ENCODE data around the gene TAS2R41.
"Not testable (repeated sequence)": the region's sequence is repeated elsewhere in the genome, so short reads cannot be mapped to it uniquely, and the experiment has no call there.

TAS2R41 gene

DNA sequence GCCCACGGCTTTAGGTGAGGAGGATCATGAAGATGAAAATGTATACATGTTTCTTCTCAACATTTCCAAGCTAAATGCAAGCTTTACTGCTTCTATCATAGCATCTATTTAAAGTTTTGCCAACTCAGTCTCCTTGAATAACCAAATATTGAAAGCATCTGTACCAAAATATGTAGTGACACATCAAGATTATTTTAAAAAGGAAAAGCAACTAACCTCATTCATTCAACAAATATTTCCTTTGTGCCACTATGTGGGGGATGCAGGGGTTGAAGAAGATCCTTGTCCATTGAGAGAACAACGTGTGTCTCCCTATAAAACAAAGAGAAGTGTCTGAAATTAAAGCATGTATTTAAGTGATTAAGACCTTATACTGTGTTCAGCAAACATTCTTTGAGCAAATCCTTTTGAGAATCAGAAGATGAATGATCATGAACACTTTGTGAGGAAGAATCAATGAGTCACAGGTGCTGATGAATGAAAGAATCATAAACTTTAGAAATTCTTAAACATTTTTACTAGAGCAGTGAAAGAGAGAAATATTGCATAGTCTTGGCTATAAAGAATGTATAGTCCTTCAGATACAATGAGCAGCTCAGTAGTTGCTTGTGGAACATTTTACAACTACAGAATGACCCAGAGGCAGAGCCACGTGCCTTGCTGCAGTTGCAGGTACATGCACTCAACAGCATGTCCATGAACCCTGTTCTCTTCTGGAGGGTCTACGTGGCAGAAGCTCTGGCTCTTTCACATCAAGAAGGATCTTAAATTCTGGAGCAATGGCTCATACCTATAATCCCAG lies 20.5 kb upstream of the TAS2R41 start:
- DNase-seq: peak; percentile 85

DNA sequence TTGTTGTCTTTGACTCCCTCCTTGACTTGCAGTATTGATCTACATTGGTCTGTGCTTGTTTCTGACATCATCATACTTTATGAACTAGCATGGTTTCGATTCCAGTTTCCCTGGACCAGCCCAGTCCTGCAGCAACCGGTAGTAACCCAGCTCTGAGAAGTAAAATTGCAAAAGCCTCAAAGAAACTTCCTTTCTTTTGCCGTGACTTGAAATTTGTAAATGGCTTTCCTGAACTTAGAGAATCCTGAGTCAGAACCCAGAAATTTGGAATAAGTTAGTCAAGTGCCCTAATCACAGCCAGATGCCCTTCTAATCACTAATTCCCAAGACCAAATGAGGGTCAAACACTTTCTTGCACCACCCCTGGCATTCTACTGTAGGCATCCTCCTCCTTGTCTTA lies 19.4 kb upstream of the TAS2R41 start:
- DNase-seq: peak; percentile 87

DNA sequence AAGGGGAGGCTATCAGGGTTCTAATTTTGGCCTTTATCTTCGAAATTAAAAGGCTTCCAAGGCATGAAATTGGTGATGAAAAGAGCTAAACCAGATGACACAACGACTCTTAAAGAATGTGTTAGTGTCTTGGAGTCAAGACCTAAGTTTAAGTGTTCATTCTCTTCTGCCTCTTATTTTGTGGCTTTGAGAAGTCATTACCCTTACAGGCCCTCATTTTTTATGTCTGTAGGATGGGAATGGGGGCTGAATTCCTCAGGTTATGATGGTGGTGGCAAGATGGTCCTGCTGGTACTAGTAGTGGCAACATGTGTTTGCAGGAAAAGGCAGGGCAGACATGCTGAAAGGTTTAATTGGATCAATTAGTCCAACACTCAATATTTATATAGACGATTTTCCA lies 19.0 kb upstream of the TAS2R41 start:
- no peak for DNase-seq

DNA sequence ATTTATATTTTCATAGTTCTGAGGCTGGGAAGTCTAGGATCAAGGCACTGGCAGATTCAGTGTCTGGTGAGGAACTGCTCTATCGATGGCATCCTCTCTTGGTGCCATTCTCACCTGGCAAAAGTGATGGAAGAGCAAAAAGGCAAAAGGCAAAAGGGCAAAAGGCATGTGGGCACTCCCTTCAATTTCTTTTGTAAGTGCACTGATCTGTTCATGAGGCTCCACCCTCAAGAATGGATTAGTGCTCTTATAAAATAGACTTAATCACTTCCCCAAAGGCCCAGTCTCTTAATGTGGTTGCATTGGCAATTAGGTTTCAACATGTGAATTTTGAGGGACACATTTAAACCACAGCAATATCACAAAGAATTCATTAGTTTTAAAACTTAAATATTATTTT lies 18.3 kb upstream of the TAS2R41 start:
- DNase-seq: no peak

DNA sequence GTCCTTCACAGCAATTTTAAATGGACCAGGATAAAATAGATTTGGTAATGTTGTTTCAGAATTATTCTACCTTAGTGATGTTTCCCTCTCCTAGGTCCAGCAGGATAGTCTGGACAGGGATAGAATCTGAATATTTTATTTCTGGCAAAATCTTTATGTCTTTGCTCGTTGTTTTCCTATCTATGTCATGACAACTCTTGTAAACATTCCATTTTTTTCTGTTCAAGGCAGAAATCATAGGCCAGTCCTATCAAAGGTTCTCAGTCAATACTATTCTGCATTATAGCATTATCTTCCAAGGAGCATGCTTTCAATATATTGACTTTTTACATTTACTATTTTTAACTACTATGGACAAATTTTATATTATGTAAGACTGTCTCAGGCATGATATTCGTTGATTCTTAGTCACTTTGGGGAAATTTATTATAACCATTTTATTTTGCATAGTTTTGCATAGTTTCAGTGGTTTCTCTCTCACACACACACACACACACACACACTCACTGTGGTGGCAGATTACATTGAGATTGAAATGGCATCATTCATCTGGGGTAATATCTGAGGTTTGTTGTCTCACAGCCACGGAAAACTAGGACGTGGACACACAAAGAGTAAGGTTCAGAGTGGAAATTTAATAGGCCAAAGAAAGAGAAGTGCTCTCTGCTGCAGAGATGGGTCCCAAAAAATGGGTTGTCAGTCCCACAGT lies 17.2 kb upstream of the TAS2R41 start:
- DNase-seq: no peak

DNA sequence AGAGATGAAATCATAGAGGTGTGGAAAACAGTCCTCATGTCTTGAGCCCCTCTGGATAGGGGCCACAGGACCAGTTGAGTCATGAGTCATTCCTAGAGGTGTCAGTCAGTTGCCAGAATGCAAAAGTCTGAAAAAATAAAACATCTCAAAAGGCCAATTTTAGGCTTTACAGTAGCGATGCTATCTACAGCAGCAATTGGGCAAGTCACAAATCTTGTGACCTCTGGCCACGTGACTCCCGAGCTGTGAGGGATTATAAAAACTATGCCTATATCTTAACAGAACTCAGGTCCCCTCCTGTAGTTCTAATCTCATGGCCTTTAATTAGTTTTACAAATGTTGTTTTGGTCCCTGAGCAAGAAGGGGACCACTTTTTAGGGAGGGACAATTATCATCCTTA lies 15.6 kb upstream of the TAS2R41 start:
- DNase-seq: no peak

DNA sequence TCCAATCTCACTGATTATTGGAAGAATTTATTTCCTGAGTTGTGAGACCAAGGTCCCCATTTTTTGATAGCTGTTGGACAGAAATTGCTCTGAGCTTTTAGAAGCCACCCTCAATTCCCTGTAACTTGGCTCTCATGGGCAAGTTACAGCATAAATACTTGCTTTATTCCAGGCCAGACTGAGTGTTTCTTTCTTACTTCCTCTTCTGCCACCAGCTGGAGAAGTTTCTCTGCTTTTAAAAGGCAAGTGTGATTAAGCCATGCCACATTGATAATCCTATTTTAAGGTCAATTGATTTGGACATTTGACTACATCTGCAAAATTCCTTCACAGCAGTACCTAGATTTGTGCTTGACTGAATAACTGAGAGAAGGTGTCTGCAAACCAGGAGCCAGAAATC lies 14.1 kb upstream of the TAS2R41 start:
- DNase-seq: no peak

DNA sequence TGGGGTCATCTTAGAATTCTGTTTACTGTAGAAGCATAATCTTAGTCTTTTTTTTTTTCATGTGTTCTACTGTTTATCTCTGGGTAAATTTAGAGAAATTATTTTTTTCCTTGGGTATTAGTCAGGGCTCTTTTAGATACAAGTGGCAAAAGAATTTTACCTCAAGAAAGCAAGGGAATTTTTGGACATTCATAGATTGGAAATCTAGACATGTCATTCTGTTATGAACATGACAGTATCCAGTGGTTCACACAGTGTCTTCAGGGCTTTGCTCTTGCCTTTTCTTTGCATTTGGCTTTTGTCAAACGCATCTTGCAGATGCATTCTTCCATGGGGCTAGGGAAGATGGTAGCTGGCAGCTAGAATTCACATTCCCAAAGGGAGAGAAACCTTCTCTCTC lies 13.7 kb upstream of the TAS2R41 start:
- DNase-seq: no peak

DNA sequence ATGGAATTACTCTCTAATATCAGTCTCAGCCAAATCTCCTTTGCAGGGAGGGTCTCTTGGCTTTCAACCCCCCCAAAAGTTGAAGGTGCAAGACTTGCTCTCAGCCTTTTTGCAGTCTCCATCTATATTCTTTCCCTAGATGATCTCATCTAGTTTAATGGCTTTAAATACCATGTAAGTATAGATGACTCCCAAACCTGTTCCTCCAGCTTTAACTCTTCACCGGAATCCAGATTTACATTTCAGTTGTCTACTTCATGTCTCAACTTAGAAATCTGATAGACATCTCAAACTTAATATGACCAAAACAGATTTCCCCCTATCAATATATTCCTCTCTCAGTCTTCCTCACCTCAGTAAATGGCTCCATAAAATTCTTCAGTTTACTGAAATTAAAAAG lies 9.9 kb upstream of the TAS2R41 start:
- DNase-seq: no peak

DNA sequence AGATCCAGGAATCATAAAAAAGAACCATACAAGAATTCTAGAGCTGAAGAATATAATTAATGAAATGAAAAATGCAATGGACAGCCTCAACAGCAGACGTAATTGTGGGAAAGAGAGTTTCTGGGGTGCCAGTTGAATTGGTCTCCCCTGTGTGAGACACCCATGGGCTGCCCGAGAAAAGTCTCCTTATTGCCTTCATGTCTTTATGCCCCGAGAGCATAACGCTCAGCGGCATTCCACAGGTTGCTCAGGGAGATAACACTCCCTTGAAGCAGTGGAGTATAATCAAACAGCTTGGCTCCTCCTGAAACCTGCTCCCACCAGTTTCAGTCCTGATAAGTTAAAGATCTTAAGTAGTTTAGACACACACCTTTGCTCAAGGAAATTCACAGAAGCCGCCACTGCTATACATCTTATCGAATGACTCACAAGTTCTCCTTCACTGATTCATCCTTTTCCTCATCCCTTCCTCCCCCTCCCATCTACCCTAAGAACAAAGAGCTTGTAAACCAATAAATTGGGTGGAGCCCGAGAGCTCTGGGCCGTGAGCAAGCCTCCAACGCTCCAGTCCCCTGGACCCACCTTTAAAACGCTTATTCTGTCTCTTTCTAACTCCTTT lies 5.5 kb upstream of the TAS2R41 start:
- DNase-seq: not testable (repeated sequence)

DNA sequence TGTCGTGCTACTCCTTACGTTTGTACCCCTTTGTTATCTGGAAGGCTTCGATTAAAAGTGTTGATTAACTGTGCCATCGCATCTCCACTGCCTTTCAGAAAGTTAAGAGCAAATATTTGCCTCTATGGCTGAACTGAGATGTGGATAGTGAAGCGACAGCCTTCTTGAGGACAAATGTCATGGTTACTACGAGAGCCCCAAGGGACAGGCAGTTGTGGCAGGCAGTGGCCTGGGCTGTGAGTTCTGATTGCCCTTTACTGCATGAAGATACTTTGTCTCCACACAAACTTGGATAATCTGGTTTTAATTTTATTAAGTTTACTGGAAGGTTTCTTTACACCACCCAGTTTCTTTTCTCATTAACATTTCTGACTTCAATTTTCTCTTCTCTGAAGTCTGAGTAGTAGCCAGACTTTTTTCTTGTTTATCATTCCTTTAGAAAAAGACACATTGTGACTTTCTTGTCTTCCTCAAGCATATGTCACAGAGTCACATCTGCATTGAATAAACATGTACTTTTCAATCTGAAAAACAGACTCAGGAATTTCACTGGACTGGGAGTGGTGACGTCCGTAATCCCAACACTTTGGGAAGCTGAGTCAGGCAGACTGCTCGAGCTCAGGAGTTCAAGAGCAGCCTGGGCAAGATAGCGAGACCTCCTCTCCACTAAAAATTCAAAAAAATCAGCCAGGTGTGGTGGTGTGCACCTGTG lies 1.5 kb downstream of the TAS2R41 start:
- DNase-seq: peak; percentile 59

DNA sequence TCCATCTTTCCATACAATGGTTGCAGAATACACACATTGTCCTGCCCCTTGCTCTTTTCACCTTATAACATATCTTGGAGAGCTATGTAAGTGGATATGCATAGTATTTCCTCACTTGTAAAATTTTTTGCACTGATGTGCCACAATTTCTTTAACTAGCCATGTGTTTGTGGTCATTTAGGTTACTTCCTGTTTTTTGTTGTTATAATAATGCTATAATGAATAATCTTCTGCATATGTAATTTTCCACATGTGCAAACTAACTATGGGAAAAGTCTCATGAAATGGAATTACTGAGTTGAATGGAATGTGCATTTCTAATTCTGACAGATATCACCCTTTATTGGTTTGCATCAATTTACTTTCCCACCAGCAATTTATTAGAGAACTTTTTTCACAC lies 2.8 kb downstream of the TAS2R41 start:
- DNase-seq: no peak

DNA sequence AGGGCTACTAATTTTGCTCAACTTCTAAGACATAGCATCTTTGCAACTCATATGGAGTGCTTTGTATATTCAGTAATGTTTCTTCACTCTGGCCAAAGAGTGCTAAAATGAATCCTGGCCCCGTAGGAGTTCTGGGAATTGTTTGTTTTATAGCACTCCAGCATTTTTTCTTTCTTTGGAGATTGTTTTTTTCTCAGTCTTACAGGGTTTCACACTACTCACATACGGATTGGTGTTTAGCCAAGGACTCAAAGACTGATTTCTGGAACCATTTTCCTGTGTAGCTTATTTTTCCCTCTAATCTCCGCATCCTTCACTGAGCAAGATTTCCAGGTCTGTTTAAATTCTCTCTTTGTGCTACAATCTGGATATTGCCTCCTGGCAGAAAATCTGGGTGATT lies 6.4 kb downstream of the TAS2R41 start:
- no peak for DNase-seq

DNA sequence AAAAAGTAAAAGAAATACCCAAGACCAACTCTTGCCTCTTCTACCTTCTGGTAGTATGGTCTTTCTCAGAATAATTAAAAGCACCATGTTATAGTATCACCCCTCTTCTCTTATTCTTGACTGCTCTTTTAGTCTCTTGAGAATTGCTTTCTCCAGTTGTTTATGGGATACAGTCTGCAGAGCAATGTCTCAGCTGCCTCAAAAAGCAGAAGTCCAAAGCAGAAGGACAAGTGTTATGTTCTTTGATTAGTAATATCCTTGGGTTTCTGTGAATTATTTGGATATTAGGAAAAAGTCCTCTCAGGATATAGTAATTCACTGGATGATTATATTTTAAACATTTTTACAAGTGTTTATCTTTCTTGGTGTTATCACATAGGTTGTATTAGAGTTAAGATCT lies 7.4 kb downstream of the TAS2R41 start:
- DNase-seq: no peak

DNA sequence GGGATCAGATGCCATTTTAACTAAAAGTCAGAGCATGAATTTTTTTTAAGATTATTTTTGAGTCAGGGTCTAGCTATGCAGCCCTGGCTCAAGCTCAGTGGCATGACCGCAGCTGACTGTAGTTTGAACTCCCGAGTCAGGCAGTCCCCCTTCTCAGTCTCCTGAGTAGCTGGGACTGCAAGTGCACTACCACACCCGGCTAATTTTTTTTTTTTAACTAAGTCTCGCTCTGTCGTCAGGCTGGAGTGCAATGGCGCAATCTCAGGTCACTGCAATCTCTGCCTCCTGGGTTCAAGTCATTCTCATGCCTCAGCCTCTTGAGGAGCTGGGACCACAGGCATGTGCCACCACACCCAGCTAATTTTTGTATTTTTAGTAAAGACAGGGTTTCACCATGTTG lies 7.8 kb downstream of the TAS2R41 start:
- DNase-seq: peak; percentile 40

DNA sequence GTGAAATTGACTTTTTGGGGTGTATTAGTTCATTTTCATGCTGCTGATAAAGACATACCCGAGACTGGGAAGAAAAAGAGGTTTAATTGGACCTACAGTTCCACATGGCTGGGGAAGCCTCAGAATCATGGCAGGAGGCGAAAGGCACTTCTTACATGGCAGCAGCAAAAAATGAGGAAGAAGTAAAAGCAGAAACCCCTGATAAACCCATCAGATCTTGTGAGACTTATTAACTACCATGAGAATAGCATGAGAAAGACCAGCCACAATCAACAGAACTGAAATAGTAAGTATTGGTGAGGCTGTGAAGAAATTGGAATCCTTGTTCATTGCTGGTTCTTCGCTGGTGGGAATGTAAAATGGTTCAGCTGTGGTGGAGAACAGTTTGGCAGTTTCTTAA lies 8.6 kb downstream of the TAS2R41 start:
- not testable (repeated sequence) for DNase-seq

DNA sequence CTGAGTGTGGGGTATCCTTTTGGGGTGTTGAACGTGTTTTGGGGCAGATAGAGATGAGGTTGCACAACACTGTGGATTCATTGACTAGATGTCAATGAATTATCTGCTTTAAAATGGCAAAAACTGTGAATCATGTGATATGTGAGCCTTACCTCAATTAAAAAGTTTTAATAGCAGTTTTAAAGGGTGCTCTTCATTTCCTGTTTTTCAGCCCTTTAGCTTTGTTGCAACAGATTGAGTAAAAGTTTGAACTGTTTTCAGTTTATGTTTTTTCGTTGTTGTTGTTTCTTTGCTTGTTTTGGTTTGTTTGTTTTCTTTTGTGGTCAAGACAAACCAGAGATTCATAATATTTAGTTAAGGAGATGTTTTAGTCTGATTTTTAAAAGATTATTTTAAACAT lies 9.4 kb downstream of the TAS2R41 start:
- no peak for DNase-seq

DNA sequence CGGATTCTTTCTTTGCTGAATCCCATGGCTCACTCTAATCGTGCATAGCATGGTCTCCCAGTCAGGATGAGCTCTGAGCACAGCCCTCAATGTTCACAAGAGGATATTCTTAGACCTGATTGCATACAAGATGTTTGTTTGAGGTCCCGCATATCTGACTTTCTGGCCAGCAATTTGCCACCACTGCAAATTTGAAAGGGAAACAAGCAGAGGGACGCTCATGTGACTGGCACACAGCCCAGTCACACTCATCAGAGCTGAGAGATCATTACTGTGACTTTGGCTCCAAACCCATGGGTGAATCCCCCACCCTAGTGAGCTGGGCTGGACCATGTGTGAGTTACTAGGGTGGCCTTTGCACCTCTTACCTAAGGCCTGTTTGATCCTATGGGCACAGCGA lies 9.9 kb downstream of the TAS2R41 start:
- peak; percentile 52 for DNase-seq

DNA sequence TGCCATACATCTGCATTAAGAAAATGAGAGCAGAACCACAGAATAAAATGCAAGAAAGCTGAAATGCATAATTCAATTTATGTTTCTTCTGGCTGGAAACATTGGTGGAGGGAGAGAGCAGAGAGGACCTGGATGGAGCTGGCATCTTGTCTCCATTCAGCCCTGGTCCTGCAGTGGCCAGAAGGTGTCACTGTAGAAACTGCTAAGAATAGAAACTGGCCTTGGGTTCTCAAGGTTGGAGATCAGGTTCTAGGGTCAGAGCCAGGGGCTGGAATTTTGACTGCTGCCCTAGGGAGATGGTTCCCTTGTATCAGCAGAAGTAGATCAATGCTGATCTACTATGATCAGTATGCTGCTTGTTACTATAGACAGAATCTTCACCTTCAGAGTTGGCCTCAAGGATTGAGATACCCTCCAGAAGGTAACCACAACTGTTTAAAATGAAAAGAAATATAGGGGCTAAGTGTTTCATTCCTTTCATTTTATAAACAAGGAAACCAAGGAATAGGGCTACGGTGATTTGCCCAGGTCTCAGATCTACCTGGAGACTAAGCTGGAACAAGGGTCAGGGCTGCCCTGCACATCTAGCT lies 13.1 kb downstream of the TAS2R41 start:
- no peak for DNase-seq

DNA sequence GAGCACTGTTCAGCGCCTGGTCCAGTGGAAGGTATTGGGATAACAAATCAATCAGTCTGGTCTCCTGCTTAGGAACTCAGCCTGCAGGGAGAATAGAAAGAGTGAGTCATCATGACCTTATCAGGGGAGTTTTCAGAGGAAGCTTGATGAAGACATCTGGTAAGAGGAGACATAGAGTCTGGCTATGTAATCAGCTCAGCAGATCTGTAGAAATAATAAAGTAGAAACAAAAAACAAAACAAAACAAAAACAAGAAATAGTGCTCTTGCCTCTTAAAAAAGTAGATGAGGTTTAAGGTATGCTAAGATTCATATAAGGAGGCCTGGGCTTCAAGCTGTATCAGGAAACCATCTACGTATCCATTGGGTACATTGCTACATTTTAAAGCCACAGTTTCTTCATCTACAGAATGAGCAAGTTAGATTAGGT lies 14.4 kb downstream of the TAS2R41 start:
- peak; percentile 76 for DNase-seq

DNA sequence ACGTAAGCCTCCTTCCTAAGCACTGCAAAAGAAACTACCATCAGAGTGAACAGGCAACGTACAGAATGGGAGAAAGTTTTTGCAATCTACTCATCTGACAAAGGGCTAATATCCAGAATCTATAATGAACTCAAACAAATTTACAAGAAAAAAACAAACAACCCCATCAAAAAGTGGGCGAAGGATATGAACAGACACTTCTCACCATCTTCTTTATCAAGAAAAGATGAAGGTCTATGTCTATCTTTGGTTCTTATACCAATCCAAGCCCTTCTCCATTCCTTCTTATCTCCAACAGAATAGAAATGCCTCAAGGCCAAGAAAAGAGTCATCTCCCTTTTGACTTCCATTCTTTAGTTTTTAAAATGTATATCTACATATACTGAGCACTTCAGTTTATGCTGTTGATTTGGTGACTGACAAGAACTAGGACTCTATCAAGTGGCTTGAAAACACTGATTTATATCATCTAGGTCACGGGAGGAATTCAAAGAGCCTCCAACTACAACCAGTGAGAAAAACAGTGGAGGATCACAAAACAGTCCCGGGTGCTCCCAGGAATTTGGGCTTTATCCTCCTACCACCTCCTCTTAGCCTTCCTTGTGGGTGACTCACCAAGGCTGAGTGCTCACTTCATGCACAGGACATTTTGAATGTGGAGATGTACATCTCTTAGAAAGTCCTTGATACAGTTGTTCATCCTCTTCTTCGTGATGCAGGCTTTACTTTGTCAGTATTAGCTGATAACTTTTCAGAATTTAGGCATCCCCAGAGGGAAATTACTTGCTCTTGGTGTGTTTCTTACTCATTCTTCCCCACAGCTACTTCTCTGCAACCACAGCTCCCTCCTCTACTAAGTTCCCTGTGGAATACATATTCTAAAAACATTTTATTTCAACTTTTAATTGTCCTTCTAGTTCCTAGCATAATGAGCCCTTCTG lies 15.4 kb downstream of the TAS2R41 start:
- peak; percentile 58 for DNase-seq

DNA sequence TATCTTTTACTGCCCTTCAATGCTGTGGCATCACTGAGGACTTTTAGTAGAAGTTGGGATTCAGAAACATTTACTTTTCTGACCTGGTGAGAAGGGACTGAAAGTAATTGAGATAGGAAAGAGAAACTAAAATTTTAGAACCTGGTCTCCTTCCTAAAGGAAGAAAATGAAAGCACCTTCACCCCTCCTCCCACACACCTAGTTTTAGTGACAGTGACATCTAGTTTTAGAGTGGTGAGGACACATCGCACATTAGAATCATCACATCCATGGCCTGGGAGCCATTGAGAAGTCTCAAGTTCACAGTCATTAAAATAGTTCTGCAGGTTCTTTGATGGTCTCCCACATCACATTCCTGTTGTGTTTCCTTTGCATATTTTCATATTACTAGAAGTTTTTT lies 16.1 kb downstream of the TAS2R41 start:
- DNase-seq: peak; percentile 22
